COLO829 (cell line): Measurements from ENCODE around the gene F7.

Source experiments
- DNase-seq: peaks from one replicate; pipeline ENCODE4 v3.0.0; 2012; ENCODE audit warnings: low spot score

The F7 gene

DNA sequence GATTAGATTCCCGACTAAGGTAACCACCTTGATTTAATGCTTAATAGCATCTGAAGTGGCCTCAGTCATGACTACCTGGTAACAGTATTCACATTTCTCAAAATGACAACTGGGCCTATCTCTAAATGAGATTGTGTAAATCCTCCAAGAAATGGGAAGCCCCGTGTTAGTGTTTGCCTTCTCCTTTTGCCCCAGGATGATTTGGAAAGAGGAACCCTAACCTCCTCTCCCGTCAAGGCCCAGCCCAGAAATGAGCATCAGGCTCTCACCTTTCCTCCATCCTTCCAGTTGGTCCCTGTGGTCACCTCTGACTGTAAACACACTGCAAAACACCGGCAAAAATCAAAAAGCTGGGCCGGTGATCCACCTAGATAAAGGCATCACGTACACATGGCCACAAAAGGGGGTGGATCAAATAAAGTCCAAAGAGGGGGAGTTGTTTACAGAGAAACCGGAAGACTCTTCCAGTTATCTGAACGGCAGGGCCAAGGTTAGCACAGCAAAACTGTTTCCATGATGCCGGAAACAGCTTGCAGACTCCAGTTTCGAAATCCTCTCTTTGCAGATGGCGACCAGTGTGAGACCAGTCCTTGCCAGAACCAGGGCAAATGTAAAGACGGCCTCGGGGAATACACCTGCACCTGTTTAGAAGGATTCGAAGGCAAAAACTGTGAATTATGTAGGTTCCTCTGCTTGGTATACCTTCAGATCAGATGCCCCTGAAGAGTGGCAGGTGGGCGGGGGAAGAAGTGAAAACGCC, 33.4 kb downstream of the F7 start:
- DNase-seq: no peak

DNA sequence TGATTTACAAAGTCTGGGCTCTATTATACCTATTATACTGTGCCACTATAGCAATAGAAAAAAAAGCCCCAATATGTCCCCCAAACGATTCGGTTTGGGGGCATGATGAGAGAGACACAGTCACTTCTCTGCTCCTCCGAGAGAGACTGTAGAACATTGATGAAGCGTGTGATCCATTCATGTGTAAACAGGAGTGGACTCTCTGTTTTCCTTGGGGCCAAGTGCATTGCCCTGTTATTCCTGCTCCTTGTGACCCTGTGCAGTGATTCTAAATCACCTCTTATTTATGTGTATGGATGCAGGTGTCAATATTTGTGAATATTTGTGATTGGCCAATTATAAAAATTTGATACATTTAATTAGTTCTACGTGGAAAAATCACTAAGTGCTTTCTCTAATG, 34.0 kb downstream of the F7 start:
- no peak for DNase-seq

DNA sequence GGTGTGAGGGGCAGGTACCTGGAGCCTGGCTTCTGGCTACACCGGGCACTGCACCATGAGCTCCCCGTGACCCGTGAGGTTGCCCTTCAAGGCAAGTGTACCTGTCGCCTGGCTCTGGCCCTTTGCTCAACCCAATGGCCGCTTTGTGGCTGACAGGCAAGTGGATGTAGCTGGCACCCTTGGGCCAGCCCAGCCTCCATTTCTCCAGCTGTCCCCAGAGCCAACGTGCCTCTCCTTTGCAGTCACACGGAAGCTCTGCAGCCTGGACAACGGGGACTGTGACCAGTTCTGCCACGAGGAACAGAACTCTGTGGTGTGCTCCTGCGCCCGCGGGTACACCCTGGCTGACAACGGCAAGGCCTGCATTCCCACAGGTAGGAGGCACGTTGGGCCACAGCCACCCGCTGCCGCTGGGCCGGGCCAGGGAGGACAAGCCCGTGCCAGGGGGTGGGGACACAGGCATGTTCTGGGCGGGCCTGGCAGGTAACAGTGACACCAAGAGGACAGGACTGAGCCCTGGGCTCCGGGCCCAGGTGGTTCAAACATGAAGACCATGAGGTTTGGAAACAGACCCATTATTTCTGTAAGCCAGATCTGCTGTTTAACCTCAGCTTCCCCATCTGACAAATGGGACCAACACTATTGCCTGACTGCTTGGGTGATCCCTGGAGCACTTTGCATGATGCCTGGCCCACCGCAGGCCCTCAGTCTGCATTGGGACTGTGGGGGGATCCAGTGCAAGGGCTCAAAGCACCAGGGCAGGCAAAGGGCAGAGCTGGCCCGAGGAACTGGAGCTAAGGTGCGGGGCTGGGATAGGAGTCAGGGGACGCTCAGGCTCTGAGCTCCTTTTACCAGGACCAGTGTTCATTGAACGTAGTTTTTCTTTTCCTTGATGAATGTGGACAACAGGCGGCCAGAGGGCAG, 35.3 kb downstream of the F7 start:
- DNase-seq: no peak

DNA sequence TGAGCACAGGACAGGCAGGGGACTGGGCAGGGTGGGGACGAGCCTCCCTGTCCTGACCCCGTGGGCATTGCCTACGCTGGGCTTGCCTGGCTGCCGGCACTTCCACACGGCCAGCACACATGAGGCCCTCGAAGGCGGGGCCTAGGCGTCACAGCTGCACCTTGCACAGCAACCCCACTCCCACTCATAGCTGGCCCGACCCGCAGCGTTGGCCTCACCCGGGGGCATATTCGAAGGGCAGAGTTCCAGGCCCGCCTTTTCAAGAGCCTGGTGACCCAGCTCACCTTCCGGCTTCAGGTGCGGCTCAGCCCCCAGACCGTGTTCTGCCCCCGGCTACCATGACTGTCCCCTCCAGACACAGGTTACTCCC, 36.0 kb downstream of the F7 start:
- no peak for DNase-seq

DNA sequence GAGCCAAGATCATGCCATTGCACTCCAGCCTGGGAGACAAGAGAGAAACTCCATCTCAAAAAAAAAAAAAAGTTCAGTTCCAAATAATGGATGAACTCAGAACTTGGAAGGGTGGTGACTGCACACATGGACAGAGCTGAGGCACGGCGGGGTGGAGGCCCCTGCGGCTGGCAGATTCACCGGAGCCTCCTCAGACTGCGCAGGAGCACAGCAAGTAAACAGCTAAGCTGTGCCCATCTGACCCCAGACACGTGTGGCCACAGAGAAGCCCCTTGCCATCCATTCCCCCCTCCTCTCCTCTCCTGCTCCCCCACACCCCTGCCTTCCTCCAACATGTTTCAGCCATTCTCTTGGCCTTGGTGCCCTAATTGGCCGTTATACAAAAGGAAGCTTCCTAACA, 37.3 kb downstream of the F7 start:
- no peak for DNase-seq

DNA sequence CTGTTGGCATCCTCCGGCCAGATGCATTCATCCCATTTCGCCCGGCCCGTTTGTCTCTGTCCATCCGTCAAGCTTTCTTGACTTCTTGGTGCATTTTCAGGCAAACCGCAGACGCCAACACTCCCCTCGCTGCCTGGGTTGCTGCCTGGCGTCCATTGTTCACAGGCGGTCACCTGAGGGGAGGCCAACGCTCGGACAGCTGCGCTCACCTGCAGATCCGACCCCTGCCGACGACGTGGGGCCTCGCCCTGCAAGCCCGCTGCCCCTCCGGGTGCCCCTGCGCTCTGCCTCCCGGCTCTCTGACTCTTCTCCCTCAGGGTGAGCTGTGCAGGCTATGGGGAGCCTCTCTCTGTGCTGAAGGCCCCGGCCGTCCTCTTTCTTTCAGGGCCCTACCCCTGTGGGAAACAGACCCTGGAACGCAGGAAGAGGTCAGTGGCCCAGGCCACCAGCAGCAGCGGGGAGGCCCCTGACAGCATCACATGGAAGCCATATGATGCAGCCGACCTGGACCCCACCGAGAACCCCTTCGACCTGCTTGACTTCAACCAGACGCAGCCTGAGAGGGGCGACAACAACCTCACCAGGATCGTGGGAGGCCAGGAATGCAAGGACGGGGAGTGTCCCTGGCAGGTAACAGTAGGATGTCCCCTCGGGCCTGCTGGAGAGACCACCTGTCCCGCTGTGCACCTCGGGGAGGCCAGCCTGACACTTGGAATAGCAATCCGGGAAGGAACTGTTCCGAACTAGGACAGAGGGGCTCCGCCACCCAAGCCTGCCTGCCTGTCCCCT, 38.1 kb downstream of the F7 start:
- no peak for DNase-seq

DNA sequence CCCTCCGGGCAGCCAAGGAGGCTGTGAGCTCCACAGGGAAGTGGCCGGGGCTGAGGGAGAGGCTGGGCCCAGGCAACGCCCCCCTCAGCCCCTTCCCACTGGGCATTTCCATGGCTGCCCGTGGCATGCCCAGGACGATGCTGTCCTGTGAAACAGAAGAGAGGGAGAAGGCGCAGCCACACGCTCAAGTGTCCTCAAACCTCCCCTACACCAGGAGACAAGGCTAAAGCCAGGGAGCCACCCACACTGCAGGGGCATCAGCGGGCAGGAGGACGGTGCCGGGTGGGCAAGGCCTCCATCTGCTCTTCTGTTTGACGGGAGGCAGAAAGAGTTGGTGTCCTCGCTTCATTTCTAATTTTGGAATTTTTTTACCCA, 38.7 kb downstream of the F7 start:
- DNase-seq: no peak

DNA sequence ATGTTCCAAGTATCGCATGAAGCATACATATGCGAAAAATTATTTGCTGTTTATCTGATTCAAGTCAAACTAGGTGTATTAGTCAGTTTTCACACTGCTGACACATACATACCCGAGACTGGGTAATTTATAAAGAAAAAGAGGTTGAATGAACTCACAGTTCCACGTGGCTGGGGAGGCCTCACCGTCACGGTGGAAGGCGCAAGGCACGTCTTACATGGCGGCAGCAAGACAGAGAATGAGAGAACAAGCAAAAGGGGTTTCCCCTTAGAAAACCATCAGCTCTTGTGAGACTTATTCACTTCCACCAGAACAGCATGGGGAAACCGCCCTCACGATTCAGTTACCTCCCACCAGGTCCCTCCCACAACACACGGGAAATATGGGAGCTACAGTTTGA, 39.9 kb downstream of the F7 start:
- DNase-seq: no peak

DNA sequence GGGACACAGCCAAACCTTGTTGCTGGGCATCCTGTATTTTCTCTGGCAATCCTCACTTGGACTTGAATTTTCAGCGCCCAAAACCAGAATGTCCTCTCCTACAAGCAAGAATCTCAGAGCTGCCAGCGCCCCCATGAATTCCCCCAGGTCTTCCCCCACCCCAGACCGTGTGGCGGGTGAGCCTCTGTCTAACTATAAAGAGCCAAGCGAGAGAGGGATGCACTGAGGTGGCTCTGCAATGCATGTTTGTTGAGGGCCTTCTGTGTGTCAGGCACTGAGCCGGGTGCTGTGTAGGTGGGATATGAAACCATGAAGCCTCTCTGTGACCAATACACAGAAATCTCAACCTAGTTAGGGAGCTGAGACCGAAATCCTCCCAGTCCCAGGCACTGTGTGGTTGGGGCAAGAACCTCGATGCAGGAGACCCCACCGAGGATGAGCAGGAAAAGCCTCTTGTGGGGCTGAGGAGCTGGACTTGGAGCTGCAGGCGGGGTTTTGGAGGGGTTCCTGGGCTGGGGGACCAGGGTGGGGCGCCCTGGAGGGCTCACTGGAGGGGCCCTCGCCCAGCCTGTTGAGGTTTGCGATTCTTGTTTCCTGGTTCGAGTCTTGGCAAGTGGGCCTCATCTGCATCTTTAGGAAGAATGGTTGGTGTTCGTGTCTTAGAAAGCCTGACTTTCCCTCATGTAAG, 40.5 kb downstream of the F7 start:
- DNase-seq: no peak

DNA sequence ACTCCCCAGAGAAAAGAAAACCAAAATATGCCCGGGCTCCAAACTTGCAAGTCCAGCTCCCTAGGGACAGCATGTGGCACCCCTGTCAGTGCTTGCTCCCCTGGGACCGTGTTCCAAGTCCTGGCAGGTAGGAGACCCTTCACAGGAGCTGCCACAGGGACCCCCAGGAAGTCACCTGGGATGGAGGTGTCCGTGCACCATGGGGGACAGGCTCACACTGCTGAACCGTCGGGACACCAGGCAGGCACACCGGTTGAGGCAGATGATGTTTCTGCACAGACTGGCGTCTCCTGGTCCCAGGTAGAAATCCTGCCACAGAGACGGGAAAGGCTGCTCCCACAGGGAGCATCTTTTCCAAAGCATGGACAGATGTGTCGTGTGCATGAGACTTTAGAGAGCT, 41.2 kb downstream of the F7 start:
- DNase-seq: no peak

DNA sequence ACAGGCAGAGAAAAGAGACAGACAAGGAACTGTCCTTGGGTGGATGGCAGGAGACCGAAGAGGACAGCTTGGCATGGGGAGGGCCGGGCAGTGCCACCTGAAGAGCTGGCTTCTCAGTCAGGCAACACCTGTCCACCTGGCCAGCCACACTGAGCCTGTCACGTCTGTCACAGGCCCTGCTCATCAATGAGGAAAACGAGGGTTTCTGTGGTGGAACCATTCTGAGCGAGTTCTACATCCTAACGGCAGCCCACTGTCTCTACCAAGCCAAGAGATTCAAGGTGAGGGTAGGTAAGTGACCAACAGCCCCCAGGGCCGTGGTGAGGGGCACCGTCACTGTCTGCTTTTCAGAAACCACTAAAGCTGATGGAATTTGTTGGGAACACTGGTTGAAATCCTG, 41.6 kb downstream of the F7 start:
- DNase-seq: no peak

DNA sequence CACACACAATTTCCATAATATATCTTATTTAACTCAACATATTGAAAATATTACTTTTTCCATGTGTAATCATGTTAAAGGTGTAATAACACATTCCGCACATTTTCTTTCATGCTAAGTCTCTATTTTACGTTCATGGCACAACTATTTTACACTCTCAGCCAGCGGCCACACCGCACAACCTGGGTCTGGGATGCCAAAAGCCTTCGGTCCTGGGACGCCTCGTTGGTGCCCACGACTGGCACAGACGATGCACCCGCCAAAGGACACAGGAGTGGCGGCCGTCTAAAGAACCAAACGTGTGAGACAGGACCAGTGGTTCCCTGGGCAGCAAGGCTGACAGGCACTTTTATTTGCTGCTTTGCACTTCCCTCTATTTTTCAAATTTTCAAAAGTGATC, 42.8 kb downstream of the F7 start:
- DNase-seq: no peak

DNA sequence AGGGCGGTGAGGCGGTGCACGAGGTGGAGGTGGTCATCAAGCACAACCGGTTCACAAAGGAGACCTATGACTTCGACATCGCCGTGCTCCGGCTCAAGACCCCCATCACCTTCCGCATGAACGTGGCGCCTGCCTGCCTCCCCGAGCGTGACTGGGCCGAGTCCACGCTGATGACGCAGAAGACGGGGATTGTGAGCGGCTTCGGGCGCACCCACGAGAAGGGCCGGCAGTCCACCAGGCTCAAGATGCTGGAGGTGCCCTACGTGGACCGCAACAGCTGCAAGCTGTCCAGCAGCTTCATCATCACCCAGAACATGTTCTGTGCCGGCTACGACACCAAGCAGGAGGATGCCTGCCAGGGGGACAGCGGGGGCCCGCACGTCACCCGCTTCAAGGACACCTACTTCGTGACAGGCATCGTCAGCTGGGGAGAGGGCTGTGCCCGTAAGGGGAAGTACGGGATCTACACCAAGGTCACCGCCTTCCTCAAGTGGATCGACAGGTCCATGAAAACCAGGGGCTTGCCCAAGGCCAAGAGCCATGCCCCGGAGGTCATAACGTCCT, 43.4 kb downstream of the F7 start:
- no peak for DNase-seq

DNA sequence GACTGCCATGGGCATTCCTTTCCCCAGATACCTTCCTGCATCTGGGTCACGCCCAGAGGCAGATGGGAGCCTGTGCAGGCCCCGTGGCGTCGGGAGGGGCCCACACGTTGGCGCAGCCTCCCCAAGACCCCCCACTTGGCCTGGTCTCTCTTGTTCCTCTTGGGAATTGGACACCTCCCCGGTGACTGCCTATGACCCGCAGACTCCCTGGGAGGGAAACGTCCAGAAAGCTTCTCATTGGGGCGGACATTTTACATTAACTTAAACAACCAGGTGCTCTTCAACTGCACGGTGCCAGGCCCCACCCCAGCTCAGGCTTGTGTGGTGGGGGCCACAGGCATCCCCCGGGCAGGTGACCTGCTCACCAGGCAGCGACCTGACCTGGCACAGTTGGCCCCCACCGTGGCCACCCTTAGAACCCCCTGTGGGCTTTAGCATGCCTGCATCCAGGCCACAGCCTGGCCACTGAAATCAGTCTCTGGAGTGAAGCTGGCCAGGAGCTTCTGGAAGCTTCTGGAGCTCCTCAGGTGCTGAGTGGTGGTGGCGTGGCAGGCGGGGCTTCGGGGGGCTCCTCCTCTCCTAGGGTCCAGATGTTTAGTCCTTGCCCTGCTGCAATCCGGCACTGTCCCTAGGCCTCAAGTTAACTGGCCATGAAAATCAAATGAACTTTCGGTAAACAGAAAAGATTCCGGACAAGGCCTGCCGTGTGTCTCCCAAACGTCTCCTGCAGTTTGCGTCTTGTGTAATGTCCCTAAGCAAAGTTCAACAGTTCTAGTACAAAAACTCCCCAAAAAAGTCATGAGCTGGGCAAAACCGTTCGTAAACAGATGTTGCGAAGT, 44.3 kb downstream of the F7 start:
- DNase-seq: no peak

DNA sequence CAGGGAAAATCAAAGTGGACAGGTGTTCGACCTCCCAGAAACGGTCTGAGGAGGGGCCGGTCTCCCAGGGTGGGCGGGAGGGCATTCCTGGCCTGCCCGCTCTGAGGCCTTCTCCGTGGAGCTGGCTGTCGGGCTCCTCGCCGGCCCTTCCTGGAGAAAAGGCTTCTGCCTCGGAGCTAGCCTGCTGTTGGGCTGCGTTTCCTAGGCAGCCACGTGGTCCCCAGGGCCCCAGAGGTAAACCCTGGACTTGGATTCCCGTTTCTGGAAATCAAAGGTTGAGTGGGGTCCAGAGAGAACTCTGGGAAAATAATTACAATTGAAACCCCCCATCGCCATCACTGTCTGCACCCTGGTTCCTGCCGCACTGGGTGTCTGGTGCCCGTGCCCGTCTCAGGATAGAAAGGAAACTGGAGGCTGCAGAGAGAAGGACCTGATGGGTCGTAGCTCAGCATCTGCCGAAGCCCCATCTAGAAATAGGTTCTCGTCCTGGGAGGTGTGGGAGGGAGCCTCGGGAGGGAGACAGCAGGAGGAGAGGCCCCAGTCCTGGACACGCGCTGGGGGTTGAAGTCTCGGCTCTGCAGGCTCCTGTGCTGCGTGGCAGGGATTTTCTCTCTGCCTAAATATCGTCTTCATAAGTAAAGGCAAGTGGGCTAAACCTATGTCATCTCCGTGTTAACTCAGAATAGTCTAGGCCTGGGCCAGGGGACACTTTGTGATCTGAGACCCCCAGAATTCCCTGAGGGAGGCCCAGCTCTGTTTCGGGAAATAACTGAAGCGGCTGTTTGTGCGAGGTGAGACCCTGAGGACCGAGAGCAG, 45.2 kb downstream of the F7 start:
- DNase-seq: no peak

DNA sequence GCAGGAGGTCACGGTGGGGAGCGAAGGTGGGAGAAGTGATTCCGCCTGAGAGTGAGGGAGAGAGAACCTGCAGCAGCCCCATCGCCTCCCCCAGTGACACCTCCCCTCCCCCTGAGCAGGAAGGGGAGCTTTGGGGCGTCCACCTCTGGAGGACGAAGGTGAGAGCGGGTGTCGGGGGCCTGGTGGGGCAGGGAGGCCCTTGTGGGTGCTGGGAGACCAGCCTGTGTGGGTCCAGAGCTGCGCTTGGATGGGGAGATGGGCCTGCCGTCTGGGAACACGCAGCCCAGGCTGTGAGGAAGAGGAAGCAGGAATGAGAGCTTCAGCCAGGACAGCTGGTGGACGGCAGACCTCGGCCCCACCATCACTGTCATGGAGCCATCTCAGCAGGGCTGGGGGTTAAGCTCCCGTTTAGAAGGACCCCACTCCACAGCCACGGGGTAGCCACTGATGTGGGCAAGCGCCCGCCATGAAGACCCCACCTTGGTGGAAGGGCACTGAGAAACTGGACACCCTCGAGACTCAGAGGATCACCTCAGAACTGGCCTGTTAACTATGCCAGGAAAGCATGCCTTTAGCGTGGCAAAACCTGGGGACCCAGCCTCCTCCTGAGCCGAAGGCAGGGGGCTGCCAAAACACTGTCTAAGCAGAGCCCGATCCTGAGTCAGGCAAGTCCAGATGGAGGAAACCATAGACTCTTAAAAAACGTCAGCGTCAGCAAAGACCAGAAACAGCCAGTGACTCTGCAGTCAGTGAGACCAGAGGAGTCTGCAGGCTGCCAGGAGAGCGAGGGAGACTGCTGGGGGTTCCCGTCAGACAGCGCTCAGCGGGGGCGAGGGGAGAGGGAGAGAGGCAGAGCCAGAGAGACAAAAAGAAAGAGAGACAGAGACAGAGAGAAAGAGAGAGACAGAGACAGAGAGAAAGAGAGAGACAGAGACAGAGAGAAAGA, 46.4 kb downstream of the F7 start:
- DNase-seq: no peak

DNA sequence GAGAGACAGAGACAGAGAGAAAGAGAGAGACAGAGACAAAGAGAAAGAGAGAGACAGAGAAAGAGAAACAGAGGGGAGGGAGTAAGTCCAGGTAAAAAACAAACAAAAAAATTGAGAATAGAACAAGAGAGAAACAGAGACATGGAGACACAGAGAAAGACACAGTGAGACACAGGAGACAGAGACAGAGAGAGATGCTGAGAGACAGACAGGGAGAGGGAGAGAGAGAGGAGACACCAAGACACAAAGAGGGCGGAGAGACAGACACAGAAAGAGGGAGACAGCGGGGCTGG, 47.0 kb downstream of the F7 start:
- no peak for DNase-seq

DNA sequence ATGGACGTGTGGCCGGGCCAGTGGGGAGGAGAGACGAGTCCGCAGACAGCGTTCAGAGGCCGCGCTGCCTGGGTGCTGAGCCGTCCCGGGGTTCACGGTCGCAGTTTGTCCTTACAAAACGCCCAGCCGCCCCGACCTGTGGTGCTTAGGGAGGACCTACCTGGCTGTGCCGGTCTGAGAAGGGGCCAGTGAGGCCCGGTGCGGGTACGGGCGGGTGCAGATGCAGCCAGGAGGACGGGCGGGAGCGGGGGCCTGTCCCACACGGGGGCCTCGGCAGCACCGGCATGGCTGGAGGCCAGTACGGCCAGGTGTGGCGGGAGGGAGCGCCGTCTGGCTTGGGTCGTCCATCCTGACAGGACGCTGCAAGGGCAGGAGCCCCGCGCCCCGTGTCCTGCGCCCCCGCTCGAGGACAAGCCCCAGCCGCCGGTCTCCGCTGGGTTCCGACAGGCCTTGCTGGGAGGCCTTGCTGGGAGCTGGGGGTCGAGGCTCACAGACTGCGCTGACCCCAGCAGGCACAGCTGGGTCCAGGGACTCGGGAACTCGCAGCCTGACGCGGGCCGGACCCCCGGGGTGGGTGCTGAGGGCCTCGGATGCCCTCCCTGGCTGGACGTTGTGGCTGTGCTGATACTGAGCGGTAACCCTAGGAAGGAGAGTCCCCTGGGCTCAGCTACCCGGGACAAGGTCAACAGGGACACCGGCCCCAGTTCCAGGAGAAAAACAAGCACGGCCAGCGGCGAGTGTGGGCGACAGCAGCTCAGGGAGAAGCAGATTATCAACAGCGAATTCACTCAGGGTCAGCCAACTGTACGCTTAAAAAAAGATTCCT, 47.6 kb downstream of the F7 start:
- peak; percentile 24 for DNase-seq
